Cardiac fibroblast (primary cell): Measurements from ENCODE around the gene CLEC14A.

Source experiments
- DNase-seq, 2 donors: peaks; one replicate each; pipeline versions ENCODE4 v3.0.0 to v3.0.0-alpha.2; 2010; ENCODE audit warnings: low read depth in 2 of 2
- H3K4me3 ChIP-seq, 2 donors: replicated peaks in 1 of 2; 1 replicate in 1 of 2; 2 replicates in 1 of 2; pipeline ENCODE4 v1.5.1; 2011; ENCODE audit warnings: low read depth in 2 of 2, low read length in 2 of 2, mild to moderate bottlenecking in 2 of 2, moderate library complexity in 1 of 2
- CTCF ChIP-seq: IDR thresholded peaks from one replicate; pipeline ENCODE4 v1.5.1; 2011; ENCODE audit warnings: low read depth, mild to moderate bottlenecking, low read length, inconsistent platforms

The CLEC14A gene

GRCh38 chr14:38261620-38262019 lies 5.7 kb upstream of the CLEC14A start:
- peak in 1 of 2 donors; percentile 16 for DNase-seq
- TF ChIP-seq CTCF, result no peak
- no peak overlapping the region for H3K4me3 ChIP-seq

- TF ChIP-seq CTCF, result no peak
- H3K4me3 ChIP-seq, result no peak overlapping the region
- DNase-seq, result peak in 1 of 2 donors; percentile 63
These were observed 1.6 kb upstream of the CLEC14A start for GRCh38 chr14:38257507-38257906.

- DNase-seq, result no peak
These were observed 594 bp upstream of the CLEC14A start for GRCh38 chr14:38256533-38256840.

GRCh38 chr14:38255408-38255672 lies 553 bp downstream of the CLEC14A start:
- H3K4me3 ChIP-seq, result peak overlapping the region; percentile 47 to 56
- DNase-seq, result peak in 1 of 2 donors; percentile 35
- no peak for TF ChIP-seq CTCF

More at GRCh38 chr14:38256533-38256840, 594 bp upstream of the CLEC14A start:
- peak; percentile 43 for TF ChIP-seq CTCF
- no peak overlapping the region for H3K4me3 ChIP-seq

- TF ChIP-seq CTCF, result no peak
- H3K4me3 ChIP-seq, result peak overlapping the region; percentile 47 to 56
- DNase-seq, result peak; percentile 13 to 30
These were observed 1.1 kb downstream of the CLEC14A start for GRCh38 chr14:38254571-38255407.

- peak overlapping the region in 1 of 2 donors; percentile 56 for H3K4me3 ChIP-seq
- peak in 1 of 2 donors; percentile 10 for DNase-seq
- no peak for TF ChIP-seq CTCF
These were observed 2.2 kb downstream of the CLEC14A start for GRCh38 chr14:38253676-38254075.
